Activated naive CD4-positive, alpha-beta T cell treated with anti-CD3 and anti-CD28 coated beads for 36 hours (primary cell): ENCODE results near the gene VSTM4. TPM values are rescaled to one million over a fixed set of nuclear protein-coding genes. Genes with fewer than 3 reads are reported as not detected.

Experiments
- CTCF ChIA-PET: fragments of 350-600 bp; sonication (Branson Sonifier 250); formaldehyde crosslinking; loops from one replicate; lab custom pipeline; 2021; ENCODE audit warnings: antibody characterized with exemption; lab: Charles Lee
- DNase-seq: peaks from one replicate; pipeline ENCODE4 v3.0.0-alpha.2; 2020
- H3K27ac Mint-ChIP-seq: one replicate; pipeline ENCODE4 v1.8.0; 2021; ENCODE audit warnings: mild to moderate bottlenecking, mixed read lengths
- H3K27me3 Mint-ChIP-seq: one replicate; pipeline ENCODE4 v1.8.0; 2021; ENCODE audit warnings: low read depth, mixed read lengths
- H3K36me3 Mint-ChIP-seq: one replicate; pipeline ENCODE4 v1.8.0; 2021; ENCODE audit warnings: low read depth, mixed read lengths
- H3K4me1 Mint-ChIP-seq: one replicate; pipeline ENCODE4 v1.8.0; 2021; ENCODE audit warnings: low read depth, mixed read lengths
- H3K4me3 Mint-ChIP-seq: one replicate; pipeline ENCODE4 v1.8.0; 2021; ENCODE audit warnings: mild to moderate bottlenecking, moderate library complexity, mixed read lengths
- H3K9me3 Mint-ChIP-seq: one replicate; pipeline ENCODE4 v1.8.0; 2021; ENCODE audit warnings: mixed read lengths
- intact Hi-C: fragments of 100-400 bp; cut with micrococcal nuclease; formaldehyde crosslinking; loops from one replicate; pipeline ENCODE4 v1.15.1; 2023
- total RNA-seq, 2 experiments: library from RNA; stranded (reverse); gene quantifications; one replicate each; pipeline ENCODE4 v1.2.3, GENCODE V29; 2021

The VSTM4 gene
- total RNA-seq, 2 experiments from 2014 or later = not detected

GRCh38 chr10:49094646-49095045 lies 20.7 kb downstream of the VSTM4 start:
- intact Hi-C loops = no loop called here
- no peak overlapping the region for H3K4me3 Mint-ChIP-seq
- no peaks in the 10 kb centered on the region for H3K4me1 Mint-ChIP-seq
- CTCF ChIA-PET = no interaction called here
- H3K36me3 Mint-ChIP-seq = no peaks in the 10 kb centered on the region
- H3K27ac Mint-ChIP-seq = no peak overlapping the region
- DNase-seq = no peak
- H3K9me3 Mint-ChIP-seq = no peaks in the 10 kb centered on the region
- peaks cover 8% of the 10 kb centered on the region for H3K27me3 Mint-ChIP-seq

- Mint-ChIP-seq H3K4me1 (no peaks in the 10 kb centered on the region), H3K4me3 (no peak overlapping the region), H3K36me3 (no peaks in the 10 kb centered on the region), H3K9me3 (no peaks in the 10 kb centered on the region), H3K27me3 (peaks cover 5% of the 10 kb centered on the region), H3K27ac (no peak overlapping the region)
- CTCF ChIA-PET = no interaction called here
- no peak for DNase-seq
- intact Hi-C loops = no loop called here
These were observed 21.4 kb downstream of the VSTM4 start for GRCh38 chr10:49093922-49094321.

GRCh38 chr10:49092477-49092876 lies 22.8 kb downstream of the VSTM4 start:
- Mint-ChIP-seq H3K27ac (no peak overlapping the region), H3K4me1 (no peaks in the 10 kb centered on the region), H3K9me3 (peaks cover 1% of the 10 kb centered on the region), H3K36me3 (no peaks in the 10 kb centered on the region), H3K27me3 (peaks cover 5% of the 10 kb centered on the region), H3K4me3 (no peak overlapping the region)
- CTCF ChIA-PET = interaction anchor here (0.6 kb wide), 1 partner anchor 484 kb away, joined by 3 read pairs; no protein-coding TSS in a partner anchor
- intact Hi-C loops = no loop called here
- DNase-seq = no peak

- H3K27ac Mint-ChIP-seq = no peak overlapping the region
- no peak for DNase-seq
- intact Hi-C loops = no loop called here
- CTCF ChIA-PET = no interaction called here
- H3K4me3 Mint-ChIP-seq = no peak overlapping the region
- H3K9me3 Mint-ChIP-seq = peaks cover 6% of the 10 kb centered on the region
- H3K36me3 Mint-ChIP-seq = no peaks in the 10 kb centered on the region
- no peaks in the 10 kb centered on the region for H3K4me1 Mint-ChIP-seq
- H3K27me3 Mint-ChIP-seq = peaks cover 5% of the 10 kb centered on the region
These were observed 23.7 kb downstream of the VSTM4 start for GRCh38 chr10:49091450-49092210.

GRCh38 chr10:49090696-49091380 lies 24.5 kb downstream of the VSTM4 start:
- H3K27me3 Mint-ChIP-seq = peaks cover 5% of the 10 kb centered on the region
- CTCF ChIA-PET = no interaction called here
- intact Hi-C loops = no loop called here
- DNase-seq = no peak
- H3K4me3 Mint-ChIP-seq = no peak overlapping the region
- no peaks in the 10 kb centered on the region for H3K4me1 Mint-ChIP-seq
- H3K27ac Mint-ChIP-seq = no peak overlapping the region
- H3K9me3 Mint-ChIP-seq = peaks cover 11% of the 10 kb centered on the region
- H3K36me3 Mint-ChIP-seq = no peaks in the 10 kb centered on the region

- H3K27me3 Mint-ChIP-seq = peaks cover 5% of the 10 kb centered on the region
- H3K36me3 Mint-ChIP-seq = no peaks in the 10 kb centered on the region
- CTCF ChIA-PET = no interaction called here
- H3K9me3 Mint-ChIP-seq = peaks cover 11% of the 10 kb centered on the region
- no peak overlapping the region for H3K27ac Mint-ChIP-seq
- no peak for DNase-seq
- intact Hi-C loops = no loop called here
- H3K4me1 Mint-ChIP-seq = no peaks in the 10 kb centered on the region
- no peak overlapping the region for H3K4me3 Mint-ChIP-seq
These were observed 25.1 kb downstream of the VSTM4 start for GRCh38 chr10:49090189-49090575.

- intact Hi-C loops = no loop called here
- Mint-ChIP-seq H3K9me3 (peaks cover 11% of the 10 kb centered on the region), H3K27me3 (peaks cover 5% of the 10 kb centered on the region), H3K27ac (no peak overlapping the region), H3K36me3 (no peaks in the 10 kb centered on the region), H3K4me3 (no peak overlapping the region), H3K4me1 (no peaks in the 10 kb centered on the region)
- CTCF ChIA-PET = no interaction called here
- DNase-seq = no peak
These were observed 25.6 kb downstream of the VSTM4 start for GRCh38 chr10:49089557-49090188.

GRCh38 chr10:49089152-49089551 lies 26.2 kb downstream of the VSTM4 start:
- intact Hi-C loops = no loop called here
- H3K36me3 Mint-ChIP-seq = no peaks in the 10 kb centered on the region
- H3K9me3 Mint-ChIP-seq = peaks cover 11% of the 10 kb centered on the region
- H3K4me1 Mint-ChIP-seq = no peaks in the 10 kb centered on the region
- no peak for DNase-seq
- H3K27ac Mint-ChIP-seq = no peak overlapping the region
- no peak overlapping the region for H3K4me3 Mint-ChIP-seq
- peaks cover 5% of the 10 kb centered on the region for H3K27me3 Mint-ChIP-seq
- CTCF ChIA-PET = no interaction called here

- no peak for DNase-seq
- H3K9me3 Mint-ChIP-seq = peaks cover 11% of the 10 kb centered on the region
- H3K36me3 Mint-ChIP-seq = no peaks in the 10 kb centered on the region
- intact Hi-C loops = no loop called here
- peaks cover 5% of the 10 kb centered on the region for H3K27me3 Mint-ChIP-seq
- no peak overlapping the region for H3K4me3 Mint-ChIP-seq
- H3K27ac Mint-ChIP-seq = no peak overlapping the region
- CTCF ChIA-PET = no interaction called here
- H3K4me1 Mint-ChIP-seq = no peaks in the 10 kb centered on the region
These were observed 28.4 kb downstream of the VSTM4 start for GRCh38 chr10:49086889-49087288.

GRCh38 chr10:49083261-49083660 lies 32.1 kb downstream of the VSTM4 start:
- CTCF ChIA-PET = interaction anchor here (0.6 kb wide), 1 partner anchor 135 kb away, joined by 3 read pairs; no protein-coding TSS in a partner anchor
- Mint-ChIP-seq H3K27me3 (no peaks in the 10 kb centered on the region), H3K4me1 (no peaks in the 10 kb centered on the region), H3K4me3 (no peak overlapping the region), H3K9me3 (peaks cover 11% of the 10 kb centered on the region), H3K36me3 (no peaks in the 10 kb centered on the region), H3K27ac (no peak overlapping the region)
- intact Hi-C loops = no loop called here
- no peak for DNase-seq

GRCh38 chr10:49082766-49083165 lies 32.6 kb downstream of the VSTM4 start:
- Mint-ChIP-seq H3K9me3 (peaks cover 11% of the 10 kb centered on the region), H3K36me3 (no peaks in the 10 kb centered on the region), H3K4me1 (no peaks in the 10 kb centered on the region), H3K27ac (no peak overlapping the region), H3K27me3 (no peaks in the 10 kb centered on the region), H3K4me3 (no peak overlapping the region)
- no peak for DNase-seq
- intact Hi-C loops = no loop called here
- CTCF ChIA-PET = interaction anchor here (0.6 kb wide), 1 partner anchor 134 kb away, joined by 3 read pairs; no protein-coding TSS in a partner anchor

- no peaks in the 10 kb centered on the region for H3K4me1 Mint-ChIP-seq
These were observed 33.6 kb downstream of the VSTM4 start for GRCh38 chr10:49081547-49082275.

More at GRCh38 chr10:49081547-49082275, 33.6 kb downstream of the VSTM4 start:
- intact Hi-C loops = no loop called here
- DNase-seq = no peak
- Mint-ChIP-seq H3K36me3 (no peaks in the 10 kb centered on the region), H3K4me3 (no peak overlapping the region), H3K27me3 (peaks cover 7% of the 10 kb centered on the region), H3K27ac (no peak overlapping the region), H3K9me3 (peaks cover 5% of the 10 kb centered on the region)
- CTCF ChIA-PET = no interaction called here
